Naive B cell (primary cell): ENCODE results near the gene MYO1F. TPM values are rescaled to one million over a fixed set of nuclear protein-coding genes. Genes with fewer than 3 reads are reported as not detected.
"Not testable (repeated sequence)": the region's sequence is repeated elsewhere in the genome, so short reads cannot be mapped to it uniquely, and the experiment has no call there.

Source experiments
- ATAC-seq, 2 donors: fragments of 150-1000 bp; cut with Tn5 transposase; 2 replicates each; pipeline ENCODE4 v1.10.0; 2021; ENCODE audit warnings: low read depth in 2 of 2, mild to moderate bottlenecking in 2 of 2, moderate library complexity in 2 of 2
- DNase-seq: peaks from one replicate; pipeline ENCODE4 v3.0.0; 2022
- H3K27ac Mint-ChIP-seq, 6 donors: one replicate each; pipeline ENCODE4 v1.8.0; 2020 to 2022; ENCODE audit warnings: mild to moderate bottlenecking in 6 of 6, mixed read lengths in 6 of 6, moderate library complexity in 5 of 6, inconsistent platforms in 2 of 6
- H3K27me3 Mint-ChIP-seq, 3 donors: one replicate each; pipeline ENCODE4 v1.8.0; 2021 to 2022; ENCODE audit warnings: mixed read lengths in 3 of 3, mild to moderate bottlenecking in 1 of 3
- H3K36me3 Mint-ChIP-seq, 2 donors: one replicate each; pipeline ENCODE4 v1.8.0; 2020 to 2022; ENCODE audit warnings: mixed read lengths in 2 of 2, inconsistent platforms in 1 of 2, mild to moderate bottlenecking in 1 of 2
- H3K4me1 Mint-ChIP-seq, 3 donors: one replicate each; pipeline ENCODE4 v1.8.0; 2020 to 2022; ENCODE audit warnings: mixed read lengths in 3 of 3, inconsistent platforms in 1 of 3, mild to moderate bottlenecking in 1 of 3, moderate library complexity in 1 of 3
- H3K4me3 Mint-ChIP-seq, 8 donors: one replicate each; pipeline ENCODE4 v1.8.0; 2020 to 2022; ENCODE audit warnings: mild to moderate bottlenecking in 8 of 8, mixed read lengths in 8 of 8, moderate library complexity in 8 of 8, inconsistent platforms in 2 of 8
- H3K9me3 Mint-ChIP-seq, 7 donors: one replicate each; pipeline ENCODE4 v1.8.0; 2020 to 2022; ENCODE audit warnings: mixed read lengths in 7 of 7, mild to moderate bottlenecking in 5 of 7, inconsistent platforms in 2 of 7, moderate library complexity in 1 of 7
- polyA plus RNA-seq, 6 donors: library from polyadenylated mRNA; unstranded; fragments of 300-500 nt; fragmentation: Illumina TruSeq; gene quantifications; one replicate each; pipeline ENCODE4 v1.2.3, GENCODE V29; 2021; ENCODE audit warnings: low read depth in 6 of 6

Gene MYO1F
- polyA plus RNA-seq, 6 donors from 2014 or later = 7.2 to 24.4 (median 9.6) TPM

DNA sequence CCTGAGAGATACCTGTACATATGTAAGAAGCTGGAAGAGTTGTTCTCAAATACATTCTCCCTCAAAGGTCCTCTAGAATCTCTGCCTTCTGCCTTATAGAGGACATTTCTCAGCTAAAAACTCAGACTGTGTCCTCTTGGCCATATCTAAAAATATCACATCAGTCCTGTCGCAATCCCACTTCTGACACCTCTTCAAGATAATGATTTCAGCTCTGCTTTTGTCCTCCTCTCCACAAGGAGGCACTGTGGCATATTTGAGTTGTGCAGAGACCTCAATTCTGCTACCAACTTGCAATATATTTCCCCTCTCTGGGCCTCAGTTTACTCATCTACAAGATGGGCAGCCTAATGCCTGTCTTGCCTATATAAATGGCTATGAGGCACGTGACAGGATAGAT lies 16.7 kb upstream of the MYO1F start:
- ATAC-seq = no peak
- H3K27ac Mint-ChIP-seq = no peak overlapping the region
- H3K4me1 Mint-ChIP-seq = peaks cover 19 to 24% (median 21%) of the 10 kb centered on the region in 3 donors
- DNase-seq = no peak
- peaks cover 9 to 25% of the 10 kb centered on the region in 2 donors for H3K36me3 Mint-ChIP-seq
- H3K27me3 Mint-ChIP-seq = peaks cover 28 to 71% (median 60%) of the 10 kb centered on the region in 3 donors
- H3K4me3 Mint-ChIP-seq = peak overlapping the region in 4 of 8 donors; percentile 14 to 82 (median 34)
- peaks cover 6 to 20% (median 13%) of the 10 kb centered on the region in 7 donors for H3K9me3 Mint-ChIP-seq

DNA sequence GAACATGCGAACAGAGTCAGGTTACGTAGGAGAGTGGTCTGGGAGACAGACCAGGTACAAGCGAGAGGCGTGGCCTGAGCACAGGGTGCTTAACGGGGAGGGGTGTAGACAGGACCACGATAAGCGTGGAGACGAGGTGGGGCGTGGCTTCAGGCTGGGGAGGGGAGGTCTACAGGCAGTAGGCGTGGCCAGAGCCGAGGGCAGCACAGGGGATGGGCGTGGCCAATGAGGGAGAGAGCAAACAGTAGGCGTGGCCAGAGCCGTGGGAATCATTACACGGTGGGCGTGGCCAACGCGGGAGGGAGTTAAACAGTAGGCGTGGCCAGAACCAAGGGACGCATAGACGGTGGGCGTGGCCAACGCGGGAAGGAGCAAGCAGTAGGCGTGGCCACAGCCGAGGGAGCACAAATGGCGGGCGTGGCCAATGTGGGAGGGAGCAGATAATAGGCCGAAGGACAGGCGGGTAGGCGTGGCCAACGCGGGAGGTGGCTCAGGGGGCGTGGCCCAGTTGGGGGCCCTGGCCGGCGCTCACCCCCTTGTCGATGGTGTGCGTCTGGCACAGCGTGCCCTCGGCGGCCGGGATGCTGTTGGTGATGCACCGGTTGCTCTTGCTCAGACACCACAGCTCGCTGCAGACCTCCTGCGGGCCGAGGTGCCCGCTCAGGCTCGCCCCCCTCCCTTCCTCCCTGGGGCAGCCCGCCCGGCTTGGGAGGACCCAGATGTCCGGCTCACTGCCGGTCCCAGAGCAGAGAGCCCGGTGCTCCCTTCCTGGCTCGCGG lies 15.2 kb upstream of the MYO1F start:
- Mint-ChIP-seq H3K9me3 (peaks cover 6 to 20% (median 13%) of the 10 kb centered on the region in 7 donors), H3K4me1 (peaks cover 19 to 24% (median 21%) of the 10 kb centered on the region in 3 donors), H3K36me3 (peaks cover 9 to 25% of the 10 kb centered on the region in 2 donors), H3K27ac (peak overlapping the region in 5 of 6 donors; percentile 2 to 84 (median 64)), H3K27me3 (peaks cover 26 to 77% (median 59%) of the 10 kb centered on the region in 3 donors), H3K4me3 (peak overlapping the region; percentile 72 to 92 (median 88))
- DNase-seq = peak; percentile 73
- peak; percentile 76 to 81 for ATAC-seq

DNA sequence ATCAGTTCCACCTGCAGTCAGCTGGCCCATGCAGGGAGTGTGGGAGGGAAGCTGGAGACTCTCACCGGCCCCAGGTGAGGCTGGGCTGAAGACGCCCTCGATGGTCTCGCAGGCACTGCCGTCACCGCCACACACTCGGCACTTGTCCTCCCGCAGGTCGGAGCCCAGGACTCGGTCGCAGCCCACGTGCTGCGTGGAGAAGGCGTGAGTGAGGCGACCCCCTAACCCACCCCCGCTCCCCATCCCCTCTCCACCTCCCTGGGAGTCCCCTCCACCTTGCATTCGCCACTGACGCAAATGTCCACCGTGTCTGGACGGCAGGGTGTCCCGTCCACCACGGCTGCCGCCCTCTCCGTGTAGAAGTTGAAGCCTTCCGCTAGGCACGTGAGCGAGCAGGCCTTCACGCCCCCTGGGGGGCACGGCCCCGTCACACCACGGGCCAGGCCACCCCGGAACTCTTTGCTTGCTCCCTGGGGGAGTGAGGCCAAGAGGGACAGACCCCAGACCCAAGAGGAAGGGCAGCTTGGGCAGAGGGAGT lies 12.0 kb upstream of the MYO1F start:
- Mint-ChIP-seq H3K27ac (no peak overlapping the region), H3K4me1 (peaks cover 19 to 24% (median 21%) of the 10 kb centered on the region in 3 donors), H3K4me3 (no peak overlapping the region), H3K36me3 (peaks cover 8 to 19% of the 10 kb centered on the region in 2 donors), H3K27me3 (peaks cover 17 to 51% (median 36%) of the 10 kb centered on the region in 3 donors), H3K9me3 (peaks cover 6 to 17% (median 10%) of the 10 kb centered on the region in 7 donors)
- DNase-seq = no peak
- ATAC-seq = no peak

DNA sequence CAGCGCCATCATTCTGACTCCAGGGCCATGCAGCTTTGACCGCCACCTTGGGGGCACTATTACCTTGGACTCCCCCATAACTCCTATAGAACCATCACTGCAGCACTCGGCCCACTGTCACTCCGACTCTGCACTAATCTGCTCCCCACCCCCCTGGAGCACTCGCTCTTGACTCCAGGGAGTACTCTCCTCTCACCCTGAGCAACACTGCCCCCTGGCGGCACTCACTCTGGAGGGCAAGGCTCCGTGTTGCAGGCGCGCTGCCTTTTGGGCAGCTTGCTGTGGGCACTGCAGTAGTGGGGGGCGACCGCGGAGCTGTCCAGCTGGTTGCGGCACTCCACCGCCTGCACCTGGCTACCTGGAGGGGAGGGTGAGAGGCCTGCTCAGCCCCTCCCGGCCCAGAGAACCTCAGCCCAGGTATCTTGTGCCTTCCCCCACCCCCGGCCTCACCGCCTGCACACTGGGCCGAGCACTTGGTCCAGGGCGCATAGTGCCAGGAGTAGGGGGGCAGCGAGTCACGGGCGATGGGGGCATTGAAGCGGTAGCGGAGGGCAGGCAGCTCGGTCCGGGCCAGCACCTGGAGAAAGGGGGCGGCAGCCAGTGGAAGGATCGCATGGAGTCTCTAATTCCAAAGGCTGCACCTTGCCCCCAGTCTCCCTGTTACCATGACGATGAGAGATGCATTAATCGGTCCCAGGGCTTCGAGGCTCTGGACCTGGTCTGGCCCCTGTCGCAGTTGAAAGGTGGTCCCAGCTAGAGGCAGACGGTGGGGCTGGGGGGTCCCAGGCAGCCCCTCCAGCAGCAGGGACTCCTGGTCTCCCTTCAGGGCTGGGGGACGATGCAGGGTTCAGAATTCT lies 8.9 kb upstream of the MYO1F start:
- Mint-ChIP-seq H3K36me3 (no peaks in the 10 kb centered on the region), H3K4me3 (no peak overlapping the region), H3K27me3 (peaks cover 0 to 19% (median 5%) of the 10 kb centered on the region in 3 donors), H3K9me3 (no peaks in the 10 kb centered on the region), H3K27ac (no peak overlapping the region), H3K4me1 (peaks cover 4 to 6% (median 5%) of the 10 kb centered on the region in 3 donors)
- no peak for DNase-seq
- no peak for ATAC-seq

DNA sequence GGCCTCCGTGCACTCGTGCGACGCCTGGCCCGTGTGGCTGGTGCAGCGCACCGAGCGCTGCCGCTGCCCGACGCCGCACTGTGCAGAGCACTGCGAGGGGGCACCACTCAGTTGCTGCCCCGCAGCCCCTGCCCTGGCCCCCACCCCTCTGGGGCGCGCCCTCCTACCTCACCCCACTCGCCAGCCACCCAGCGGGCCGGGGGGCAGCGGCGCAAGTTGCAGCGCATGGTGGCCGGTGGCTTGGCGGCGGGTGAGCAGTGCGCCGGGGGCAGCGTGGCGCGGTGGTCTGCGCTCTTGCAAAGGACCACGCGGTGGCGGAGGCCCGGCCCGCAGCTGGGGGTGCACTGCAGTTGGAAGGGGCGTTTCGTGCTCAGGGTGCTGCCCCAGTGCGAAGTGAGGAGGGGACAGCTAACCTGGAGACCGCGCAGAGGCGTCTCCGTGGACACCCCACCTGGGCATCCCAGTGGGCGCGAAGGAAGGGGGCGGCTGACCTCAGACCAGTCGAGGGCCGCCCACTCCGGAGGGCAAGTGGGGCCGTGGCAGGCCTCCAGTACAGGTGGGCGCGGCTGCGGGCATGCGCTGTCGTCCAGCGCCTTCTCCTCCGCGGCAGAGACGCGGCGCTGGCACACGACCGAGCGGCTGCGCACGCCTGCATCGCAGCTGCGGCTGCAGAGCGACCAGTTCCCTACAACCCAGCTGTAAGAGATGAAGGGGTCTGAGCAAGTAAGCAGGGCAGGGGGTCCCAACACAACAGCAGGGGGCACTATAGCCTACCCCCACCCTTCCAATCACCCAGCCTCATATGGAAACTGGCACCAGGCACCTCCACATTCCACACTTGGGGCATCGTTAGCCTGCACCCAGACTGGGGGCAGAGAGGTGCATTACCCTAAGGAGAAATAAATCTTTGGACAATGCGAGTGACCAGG lies 8.0 kb upstream of the MYO1F start:
- no peak for DNase-seq

DNA sequence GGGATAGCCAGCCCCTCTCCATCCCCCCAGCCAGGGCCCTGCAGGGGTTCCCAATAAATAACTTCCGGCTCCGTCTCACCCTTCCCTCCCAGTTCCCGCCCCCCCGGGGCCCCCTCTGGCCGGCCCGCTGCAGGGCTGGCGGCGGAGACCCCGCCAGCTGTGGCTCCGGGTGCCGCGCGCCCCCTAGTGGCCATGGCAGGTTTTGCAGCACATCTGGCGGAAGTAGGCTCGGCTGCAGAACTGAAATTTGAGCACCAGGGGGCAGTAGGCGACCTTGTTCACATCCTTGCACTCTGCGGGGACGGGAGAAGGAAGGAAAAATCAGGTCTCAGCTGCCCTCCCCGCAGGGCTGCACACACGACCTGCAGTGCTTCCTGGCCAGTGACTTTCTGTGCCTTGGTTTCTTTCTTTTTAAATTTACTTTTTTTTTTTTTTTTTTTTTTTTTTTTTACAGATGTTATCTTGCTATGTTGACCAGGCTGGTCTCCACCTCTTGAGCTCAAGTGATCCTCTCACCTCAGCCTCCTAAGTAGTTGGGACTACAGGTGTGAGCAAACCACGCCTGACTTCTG lies 3.6 kb upstream of the MYO1F start:
- no peaks in the 10 kb centered on the region for H3K27me3 Mint-ChIP-seq
- DNase-seq = peak; percentile 77
- ATAC-seq = peak; percentile 61 to 71
- peaks cover 24 to 35% (median 30%) of the 10 kb centered on the region in 3 donors for H3K4me1 Mint-ChIP-seq
- H3K27ac Mint-ChIP-seq = peak overlapping the region in 1 of 6 donors; percentile 51
- H3K36me3 Mint-ChIP-seq = no peaks in the 10 kb centered on the region
- no peaks in the 10 kb centered on the region for H3K9me3 Mint-ChIP-seq
- H3K4me3 Mint-ChIP-seq = no peak overlapping the region

More for the DNA sequence above, 8.0 kb upstream of the MYO1F start:
- Mint-ChIP-seq H3K27ac (no peak overlapping the region), H3K4me1 (peaks cover 0 to 4% (median 3%) of the 10 kb centered on the region in 3 donors), H3K36me3 (no peaks in the 10 kb centered on the region), H3K9me3 (no peaks in the 10 kb centered on the region), H3K27me3 (peaks cover 0 to 14% (median 0%) of the 10 kb centered on the region in 3 donors), H3K4me3 (no peak overlapping the region)
- no peak for ATAC-seq

DNA sequence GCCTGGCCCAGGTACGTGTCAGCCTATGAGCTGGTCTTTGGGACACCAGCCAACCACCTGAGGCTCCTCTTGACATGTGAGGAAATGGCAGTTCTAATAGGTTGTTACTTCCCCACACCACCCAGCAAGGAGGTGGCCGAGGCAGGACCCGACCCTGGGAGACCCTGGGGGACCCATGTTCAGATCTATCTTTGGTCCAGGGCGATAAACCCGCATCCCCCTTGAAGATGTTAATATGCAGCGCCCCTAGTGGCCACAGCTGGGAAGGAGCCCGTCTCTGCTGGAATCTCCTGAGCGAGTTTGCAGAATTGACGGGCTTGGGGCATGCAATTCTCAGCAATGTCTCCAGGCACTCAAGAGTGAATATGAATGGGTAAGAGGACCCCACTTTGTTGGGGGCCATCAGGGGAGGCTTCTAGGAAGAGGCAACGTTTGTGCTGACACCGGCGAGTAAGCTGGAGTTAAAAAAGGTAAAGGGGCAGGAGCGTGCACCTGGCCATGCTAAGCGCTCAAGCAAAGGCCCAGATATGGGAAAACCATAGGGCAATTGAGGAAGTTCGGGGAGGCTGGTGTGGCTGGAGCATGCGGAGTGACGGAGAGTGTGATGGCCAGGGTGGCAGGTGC lies 1.5 kb upstream of the MYO1F start:
- H3K27me3 Mint-ChIP-seq = no peaks in the 10 kb centered on the region
- DNase-seq = peak; percentile 71
- peak overlapping the region; percentile 15 to 96 (median 70) for H3K4me3 Mint-ChIP-seq
- H3K9me3 Mint-ChIP-seq = peaks cover 0 to 4% (median 0%) of the 10 kb centered on the region in 7 donors
- H3K4me1 Mint-ChIP-seq = peaks cover 37 to 54% (median 50%) of the 10 kb centered on the region in 3 donors
- peak overlapping the region in 3 of 6 donors; percentile 2 to 82 (median 69) for H3K27ac Mint-ChIP-seq
- no peaks in the 10 kb centered on the region for H3K36me3 Mint-ChIP-seq
- ATAC-seq = peak; percentile 48 to 53

DNA sequence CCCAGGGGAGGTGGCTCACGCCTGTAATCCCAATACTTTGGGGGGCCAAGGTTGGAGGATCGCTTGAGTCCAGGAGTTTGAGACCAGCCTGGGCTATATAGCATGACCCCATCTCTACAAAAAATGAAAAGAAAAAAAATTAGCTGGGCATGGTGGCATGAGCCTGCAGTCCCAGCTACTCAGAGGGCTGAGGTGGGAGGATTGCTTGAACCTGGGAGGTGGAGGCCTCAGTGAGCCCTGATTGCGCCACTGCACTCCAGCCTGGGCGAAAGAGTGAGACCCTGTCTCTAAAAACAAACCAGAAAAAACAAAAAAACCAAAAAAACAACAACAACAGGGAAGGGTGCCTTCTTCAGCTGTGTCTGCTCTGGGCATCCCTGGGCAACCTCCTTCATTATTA lies 499 bp upstream of the MYO1F start:
- Mint-ChIP-seq H3K36me3 (no peaks in the 10 kb centered on the region), H3K4me3 (peak overlapping the region; percentile 30 to 99 (median 94)), H3K27me3 (no peaks in the 10 kb centered on the region), H3K27ac (peak overlapping the region in 1 of 6 donors; percentile 34), H3K9me3 (peaks cover 0 to 4% (median 0%) of the 10 kb centered on the region in 7 donors), H3K4me1 (peaks cover 43 to 60% (median 60%) of the 10 kb centered on the region in 3 donors)
- DNase-seq (no peak), ATAC-seq (no peak)

DNA sequence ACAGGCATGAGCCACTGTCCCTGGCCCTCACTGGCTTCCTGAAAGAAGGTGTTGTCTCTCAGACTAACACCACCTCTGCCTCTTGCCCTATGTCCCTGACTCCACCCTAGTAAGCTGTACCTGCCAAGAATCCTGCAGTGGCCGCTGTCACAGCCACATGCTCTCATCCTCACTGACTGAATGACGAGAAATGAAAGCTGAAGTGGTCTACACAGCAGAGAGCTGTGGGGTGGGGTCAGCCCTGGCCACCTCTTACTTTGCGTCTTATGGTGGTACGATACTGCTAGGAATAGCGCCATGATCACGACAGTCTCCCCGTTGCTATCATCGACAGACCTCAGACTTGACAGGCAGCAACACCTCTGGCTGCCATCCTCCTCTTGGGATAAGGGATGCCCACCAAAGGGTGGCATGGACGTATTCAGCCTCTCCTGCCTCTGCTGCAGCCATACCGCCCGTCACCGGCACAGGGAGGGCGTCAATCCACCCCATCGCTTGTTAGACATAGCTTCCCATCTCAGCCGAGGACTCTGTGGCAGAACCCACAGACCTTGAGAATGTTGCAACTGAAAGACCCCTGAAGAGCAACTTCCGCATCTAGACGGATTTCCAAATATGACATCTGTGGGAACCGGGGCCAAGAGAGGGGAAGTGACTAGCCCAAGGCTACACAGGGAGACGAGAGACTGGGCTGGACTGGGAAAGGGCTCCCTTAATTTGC lies 809 bp downstream of the MYO1F start:
- peak overlapping the region; percentile 83 to 99 (median 94) for H3K4me3 Mint-ChIP-seq
- no peaks in the 10 kb centered on the region for H3K36me3 Mint-ChIP-seq
- H3K27me3 Mint-ChIP-seq = no peaks in the 10 kb centered on the region
- H3K4me1 Mint-ChIP-seq = peaks cover 47 to 73% (median 72%) of the 10 kb centered on the region in 3 donors
- ATAC-seq = peak; percentile 34 to 41
- DNase-seq = peak; percentile 15
- peaks cover 0 to 4% (median 0%) of the 10 kb centered on the region in 7 donors for H3K9me3 Mint-ChIP-seq
- H3K27ac Mint-ChIP-seq = peak overlapping the region; percentile 24 to 93 (median 80)

DNA sequence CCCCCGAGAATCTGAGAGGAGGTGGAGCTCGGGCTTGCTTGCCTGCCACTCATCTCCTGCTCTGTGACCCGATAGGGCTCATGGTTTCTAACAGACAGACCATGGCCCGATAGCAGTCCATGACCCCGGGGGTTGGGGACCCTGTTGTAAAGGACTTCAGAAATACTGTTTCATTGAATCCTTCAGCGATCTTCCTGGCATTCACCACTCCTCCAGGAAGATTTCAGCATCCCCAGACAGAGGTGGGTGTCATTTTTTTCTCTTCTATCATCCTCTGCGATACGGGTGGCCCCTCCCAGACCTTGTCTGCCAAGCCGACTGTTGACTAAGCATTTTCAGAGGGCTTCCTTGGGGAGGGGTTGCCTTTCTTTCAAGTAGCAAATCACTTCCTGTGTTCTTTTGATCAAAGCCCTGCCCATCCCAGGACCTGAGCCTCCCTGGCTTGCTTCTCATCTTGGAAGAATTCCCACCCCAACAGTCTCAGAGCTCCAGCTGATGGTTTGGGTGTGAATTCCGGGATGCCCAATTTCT lies 1.7 kb downstream of the MYO1F start:
- DNase-seq (no peak), ATAC-seq (no peak)
- peak overlapping the region; percentile 50 to 99 (median 94) for H3K4me3 Mint-ChIP-seq
- peaks cover 0 to 4% (median 0%) of the 10 kb centered on the region in 7 donors for H3K9me3 Mint-ChIP-seq
- no peaks in the 10 kb centered on the region for H3K36me3 Mint-ChIP-seq
- no peaks in the 10 kb centered on the region for H3K27me3 Mint-ChIP-seq
- H3K4me1 Mint-ChIP-seq = peaks cover 48 to 79% (median 78%) of the 10 kb centered on the region in 3 donors
- peak overlapping the region in 3 of 6 donors; percentile 47 to 89 (median 81) for H3K27ac Mint-ChIP-seq

DNA sequence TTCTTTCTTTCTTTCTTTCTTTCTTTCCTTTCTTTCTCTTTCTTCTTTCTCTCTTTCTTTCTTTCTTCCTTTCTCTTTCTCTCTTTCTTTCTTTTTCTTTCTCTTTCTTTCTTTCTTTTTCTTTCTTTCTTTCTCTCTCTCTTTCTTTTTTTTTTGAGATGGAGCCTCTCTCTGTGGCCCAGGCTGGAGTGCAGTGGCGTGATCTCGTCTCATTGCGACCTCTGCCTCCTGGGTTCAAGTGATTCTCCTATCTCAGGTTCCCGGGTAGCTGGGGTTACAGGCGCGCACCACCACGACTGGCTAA lies 2.7 kb downstream of the MYO1F start:
- not testable (repeated sequence) for ATAC-seq, DNase-seq, H3K27me3 Mint-ChIP-seq, H3K36me3 Mint-ChIP-seq, H3K9me3 Mint-ChIP-seq
- H3K4me1 Mint-ChIP-seq = peaks cover 50 to 88% (median 82%) of the 10 kb centered on the region in 3 donors
- H3K27ac Mint-ChIP-seq = peak overlapping the region in 3 of 6 donors; percentile 62 to 94 (median 89)
- H3K4me3 Mint-ChIP-seq = peak overlapping the region in 1 of 8 donors; percentile 99
